Activated T-helper 9 cell treated with anti-CD3 and anti-CD28 coated beads, Interleukin-2, amount 50 U/mL, for 16 hours (primary cell): ENCODE data around the gene FGFR2.
"Not testable (repeated sequence)": the region's sequence is repeated elsewhere in the genome, so short reads cannot be mapped to it uniquely, and the experiment has no call there.

ENCODE experiments used
- DNase-seq: peaks from one replicate; pipeline ENCODE4 v3.0.0-alpha.2; 2020; ENCODE audit warnings: low read depth

Gene FGFR2

DNA sequence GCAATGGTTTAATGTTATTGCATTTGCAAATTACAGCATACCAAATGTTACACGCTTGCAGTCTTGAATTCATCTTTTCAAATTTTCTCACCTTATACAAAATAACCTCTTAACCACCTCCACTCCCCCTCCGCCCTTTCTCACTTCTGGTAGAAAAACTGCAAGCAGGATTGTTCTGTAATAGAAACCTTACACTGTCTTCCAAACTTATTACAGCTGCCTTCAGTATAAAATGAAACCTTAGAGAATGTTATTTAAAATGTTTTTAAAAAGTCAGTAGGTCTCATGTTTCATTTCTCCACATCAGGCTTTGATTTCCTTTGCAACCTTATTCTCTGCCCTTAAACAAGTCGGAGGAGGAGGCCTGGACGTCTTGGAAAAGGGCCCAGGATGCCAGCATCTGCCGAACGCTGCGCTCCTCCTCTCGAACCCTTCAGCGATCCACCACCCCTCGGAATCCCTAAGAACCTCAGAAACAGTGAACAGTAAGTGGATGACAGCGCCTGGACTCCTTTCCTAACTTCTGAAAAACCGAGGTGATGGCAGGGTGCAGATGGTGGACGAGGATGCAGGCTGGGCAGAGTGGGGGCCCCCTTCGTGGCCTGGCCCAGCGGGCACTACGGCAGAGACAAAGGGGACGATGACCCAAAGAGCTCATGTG, 74.0 kb downstream of the FGFR2 start:
- DNase-seq: no peak

DNA sequence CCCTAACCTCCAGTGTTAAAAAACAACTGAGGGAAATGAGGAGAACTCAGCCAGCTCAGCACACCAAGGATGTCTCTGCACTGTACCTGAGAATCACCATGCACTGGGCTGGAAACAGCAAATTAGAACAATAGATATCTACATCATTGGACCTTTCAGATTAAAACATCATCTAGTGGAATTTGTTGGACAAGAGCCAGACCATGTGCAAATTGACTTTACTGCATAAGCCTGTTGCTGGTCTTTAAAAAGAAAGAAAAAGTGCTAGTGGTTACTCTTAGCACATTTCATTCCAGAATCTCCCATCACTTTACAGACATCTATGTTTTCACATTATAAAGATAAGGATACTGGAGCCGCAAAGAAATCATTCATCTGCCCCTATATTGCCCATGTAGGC, 75.4 kb downstream of the FGFR2 start:
- DNase-seq: no peak

DNA sequence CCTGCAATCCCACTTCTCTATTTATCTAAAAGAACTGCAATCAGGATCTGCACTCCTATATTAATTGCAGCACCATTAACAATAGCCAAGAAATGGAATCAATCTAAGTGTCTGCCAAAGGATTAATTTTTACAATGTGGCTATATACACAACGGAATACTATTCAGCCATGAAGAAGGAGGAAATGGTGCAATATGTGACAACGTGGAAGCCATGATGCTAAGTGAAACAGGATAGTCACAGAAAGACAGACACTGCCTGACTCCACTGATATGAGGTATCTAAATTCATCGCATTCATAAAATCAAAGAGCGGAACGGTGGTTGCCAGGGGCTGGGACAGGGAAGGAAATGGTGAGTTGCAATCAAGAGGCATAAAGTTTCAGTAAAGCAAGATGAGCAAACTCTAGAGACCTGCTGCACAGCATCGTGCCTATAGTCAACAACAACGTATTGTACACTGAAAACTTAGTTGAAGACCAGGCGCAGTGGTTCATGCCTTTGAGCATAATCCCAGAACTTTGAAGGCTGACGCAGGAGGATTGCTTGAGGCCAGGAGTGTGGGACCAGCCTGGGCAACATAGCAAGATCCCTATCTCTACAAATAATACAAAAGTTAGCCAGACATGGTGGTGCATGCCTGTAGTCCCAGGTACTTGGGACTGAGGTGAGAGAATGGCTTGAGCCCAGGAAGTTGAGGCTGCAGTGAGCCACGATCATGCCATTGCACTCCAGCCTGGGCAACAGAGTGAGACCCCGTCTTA, 76.3 kb downstream of the FGFR2 start:
- no peak for DNase-seq

DNA sequence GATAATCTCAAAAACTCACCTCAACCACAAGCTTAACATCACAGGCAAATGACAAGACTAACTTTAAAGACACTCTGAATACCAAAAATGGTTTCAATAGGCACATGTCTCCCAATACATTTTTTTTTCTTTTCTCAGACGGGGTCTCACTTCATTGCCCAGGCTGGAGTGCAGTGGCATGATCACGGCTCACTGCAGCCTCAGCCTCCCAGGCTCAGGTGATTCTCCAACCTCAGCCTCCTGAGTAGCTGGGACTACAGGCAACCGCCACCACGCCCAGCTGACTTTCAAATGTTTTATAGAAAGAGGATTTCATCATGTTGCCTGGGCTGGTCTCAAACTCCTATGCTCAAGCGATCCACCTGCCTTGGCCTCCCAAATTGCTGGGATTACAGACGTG, 77.7 kb downstream of the FGFR2 start:
- DNase-seq: not testable (repeated sequence)

DNA sequence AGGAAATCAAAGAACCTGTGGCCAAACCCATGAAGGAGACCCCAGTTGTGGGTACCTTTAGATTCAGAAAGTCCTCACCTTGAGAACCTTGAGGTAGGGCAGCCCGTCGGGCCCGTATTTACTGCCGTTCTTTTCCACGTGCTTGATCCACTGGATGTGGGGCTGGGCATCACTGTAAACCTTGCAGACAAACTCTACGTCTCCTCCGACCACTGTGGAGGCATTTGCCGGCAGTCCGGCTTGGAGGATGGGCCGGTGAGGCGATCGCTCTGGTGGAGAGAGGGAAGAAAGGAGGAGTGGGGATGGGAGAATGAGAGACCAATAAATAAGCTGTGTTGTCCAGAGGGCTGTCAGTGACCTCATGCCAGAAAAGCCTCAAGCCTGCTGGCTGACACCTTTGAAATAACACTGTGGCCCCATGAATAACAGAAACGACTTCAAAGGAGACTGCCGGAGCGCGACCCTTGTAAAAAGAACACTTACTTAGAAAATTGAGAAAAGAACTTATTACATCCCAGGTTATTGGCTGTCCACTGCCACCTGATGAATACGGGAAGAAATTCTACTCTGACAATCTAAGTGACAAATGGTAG, 78.2 kb downstream of the FGFR2 start:
- DNase-seq: no peak

DNA sequence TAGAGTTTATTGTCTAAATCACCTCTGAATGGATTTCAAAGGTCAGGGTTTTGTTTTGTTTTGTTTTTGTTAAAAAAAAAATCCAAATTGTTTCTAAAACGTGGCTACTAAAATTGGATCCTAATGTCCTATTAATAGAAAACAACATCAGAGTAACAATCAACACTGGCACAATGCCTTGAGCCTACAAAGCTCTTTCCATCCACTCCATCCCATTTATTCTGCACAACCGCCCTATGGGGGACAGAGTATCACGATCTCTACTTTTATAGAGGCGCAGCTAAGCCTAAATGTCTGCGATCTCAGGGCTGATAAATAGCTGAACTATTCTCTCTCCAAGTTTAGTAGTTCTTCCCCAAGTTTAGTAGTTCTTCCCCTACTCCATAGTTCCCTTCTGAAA, 78.8 kb downstream of the FGFR2 start:
- DNase-seq: no peak

DNA sequence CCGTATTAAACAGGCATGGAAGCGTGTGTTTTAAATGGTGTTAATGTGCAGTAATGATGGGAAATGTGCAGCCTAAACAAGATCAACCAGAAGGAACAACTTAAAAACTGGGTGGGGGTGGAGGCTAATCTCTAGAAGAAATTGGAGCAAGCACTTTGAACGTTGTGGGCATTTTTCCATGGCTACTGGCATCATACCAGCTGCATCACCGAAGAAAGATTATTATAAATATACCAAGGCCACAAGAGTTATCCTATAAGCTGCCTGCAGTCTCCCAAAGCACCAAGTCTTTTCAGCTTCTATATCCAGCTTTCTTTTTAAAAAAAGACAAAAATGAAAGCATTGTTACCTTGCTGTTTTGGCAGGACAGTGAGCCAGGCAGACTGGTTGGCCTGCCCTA, 79.9 kb downstream of the FGFR2 start:
- DNase-seq: no peak

DNA sequence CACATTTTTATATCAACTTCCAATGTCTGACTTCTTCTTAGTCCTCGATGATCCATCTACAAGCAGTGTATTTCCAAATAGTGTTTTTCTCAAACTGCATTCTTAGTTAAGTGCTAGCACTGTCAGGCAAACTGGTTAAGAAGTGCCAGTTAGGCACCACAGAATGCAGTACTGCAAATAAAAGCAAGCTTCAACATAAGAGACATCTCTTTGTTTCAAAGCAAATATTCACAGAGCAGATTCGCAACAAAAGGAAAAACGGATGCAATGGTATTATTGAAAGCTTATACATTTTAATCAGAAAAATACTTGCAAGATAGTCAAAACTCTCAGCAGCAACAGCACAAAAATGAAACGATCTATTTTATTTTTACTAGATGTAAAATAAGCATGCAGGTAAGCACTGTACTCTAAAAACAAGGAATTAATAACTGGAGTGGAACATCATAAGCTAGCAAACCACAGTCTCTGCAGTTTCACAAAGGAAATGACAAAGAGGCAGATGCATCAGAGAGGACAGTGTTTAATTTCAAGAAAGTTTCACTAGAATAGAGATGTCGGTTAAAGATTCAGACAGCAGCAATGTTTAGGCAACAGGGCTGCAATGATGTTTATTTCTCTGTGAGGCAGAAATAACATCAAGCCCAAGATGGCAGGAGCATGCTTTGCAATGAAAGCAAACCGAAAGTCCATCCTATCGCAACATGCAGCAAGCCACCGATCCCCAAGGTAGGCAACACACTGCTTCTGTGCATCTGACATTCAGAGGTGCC, 82.0 kb downstream of the FGFR2 start:
- DNase-seq: no peak

DNA sequence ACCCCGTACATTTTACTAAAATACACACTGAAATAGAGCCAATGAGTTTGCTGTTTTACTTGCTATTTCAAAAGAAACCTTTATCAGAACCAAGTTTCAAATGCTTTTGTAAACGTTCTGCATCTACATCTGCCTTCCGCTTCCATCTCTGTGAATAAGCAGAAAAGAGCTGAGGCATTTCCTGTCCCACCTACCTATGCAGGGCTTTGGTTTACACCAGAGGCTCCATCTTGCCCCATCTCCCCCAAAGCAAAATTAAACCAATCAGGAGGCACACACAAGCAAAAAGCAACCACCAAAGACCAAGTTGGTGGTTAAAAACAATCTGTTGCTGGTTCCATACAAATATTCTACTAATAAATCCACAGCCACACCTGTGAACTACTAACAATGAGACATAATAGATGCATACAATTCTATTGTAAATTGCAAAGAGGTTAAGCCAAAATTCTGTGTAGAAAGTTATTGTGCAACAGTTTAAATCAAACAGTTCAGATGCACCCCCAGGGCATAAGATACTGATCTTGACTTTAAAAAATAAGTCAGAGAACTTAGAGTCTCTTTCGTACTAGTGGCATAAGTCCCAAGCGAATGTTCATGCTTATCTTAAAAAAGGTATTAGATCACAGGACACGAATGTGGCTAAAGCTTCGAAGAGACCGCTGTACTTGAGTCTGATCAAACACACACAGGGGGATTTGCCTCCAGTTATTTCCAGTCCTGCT, 83.9 kb downstream of the FGFR2 start:
- DNase-seq: no peak

DNA sequence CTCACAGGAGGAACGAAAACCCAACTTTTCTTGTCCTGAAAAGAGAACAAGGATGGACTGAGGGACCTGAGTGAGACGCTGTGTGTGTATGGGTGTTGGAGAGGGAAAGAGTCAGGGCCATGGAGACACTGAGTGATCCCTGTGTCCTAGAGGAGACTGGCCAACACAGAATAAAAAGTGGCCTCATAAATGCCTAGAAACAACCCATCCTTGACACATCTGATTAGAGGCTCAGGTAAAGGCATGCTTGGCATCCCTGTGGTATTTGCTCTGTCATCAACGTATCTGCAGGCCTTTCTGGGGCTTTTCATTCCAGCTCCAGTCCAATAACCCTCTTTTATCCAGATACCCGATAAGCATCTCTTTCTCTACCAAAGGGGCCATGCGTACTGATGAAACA, 86.3 kb downstream of the FGFR2 start:
- DNase-seq: no peak

DNA sequence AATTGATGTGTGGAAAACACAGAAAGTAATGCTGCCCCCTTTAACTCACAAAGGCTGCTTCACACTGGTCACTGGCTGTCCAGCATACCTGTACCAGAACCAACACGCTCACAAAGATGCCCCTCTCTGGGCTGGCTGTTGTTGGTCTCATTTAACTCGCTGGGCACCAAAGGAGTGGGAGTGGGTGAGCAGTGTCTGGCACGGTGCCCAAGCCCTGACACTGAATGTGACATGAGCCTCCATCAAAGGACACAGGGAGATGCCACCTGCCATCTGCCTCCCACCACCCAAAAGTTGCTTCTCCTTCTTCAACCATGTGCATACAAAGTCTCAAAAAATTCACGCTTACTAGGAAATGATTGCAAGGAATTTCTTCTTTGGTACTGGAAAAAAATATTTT, 86.8 kb downstream of the FGFR2 start:
- no peak for DNase-seq

DNA sequence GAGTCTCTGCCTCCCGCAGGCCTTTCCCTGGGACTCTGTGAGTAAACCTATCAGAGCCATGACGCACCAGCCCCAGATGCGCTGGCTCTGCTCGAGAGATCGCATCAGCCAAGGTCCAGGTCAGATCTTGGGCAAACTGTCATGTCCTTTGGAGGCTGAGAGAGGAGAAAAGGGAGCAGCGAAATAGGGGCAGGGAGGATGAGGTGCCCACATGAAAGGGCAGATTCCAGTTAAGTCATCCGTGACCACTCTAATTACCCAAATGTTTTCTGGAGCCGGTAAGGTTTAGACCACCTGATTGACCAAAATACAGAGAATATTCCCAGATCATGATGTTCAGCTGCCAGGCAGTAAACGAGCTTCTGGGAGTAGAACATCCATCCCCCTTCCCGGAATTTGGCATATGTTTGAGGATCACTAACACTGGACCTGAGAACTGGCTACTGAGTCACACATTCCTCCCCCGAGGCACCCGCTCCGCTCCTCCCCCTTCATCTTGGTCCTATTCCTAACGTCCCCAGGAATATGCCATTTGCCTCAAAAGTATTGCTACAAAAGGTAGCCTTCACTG, 88.0 kb downstream of the FGFR2 start:
- DNase-seq: no peak

DNA sequence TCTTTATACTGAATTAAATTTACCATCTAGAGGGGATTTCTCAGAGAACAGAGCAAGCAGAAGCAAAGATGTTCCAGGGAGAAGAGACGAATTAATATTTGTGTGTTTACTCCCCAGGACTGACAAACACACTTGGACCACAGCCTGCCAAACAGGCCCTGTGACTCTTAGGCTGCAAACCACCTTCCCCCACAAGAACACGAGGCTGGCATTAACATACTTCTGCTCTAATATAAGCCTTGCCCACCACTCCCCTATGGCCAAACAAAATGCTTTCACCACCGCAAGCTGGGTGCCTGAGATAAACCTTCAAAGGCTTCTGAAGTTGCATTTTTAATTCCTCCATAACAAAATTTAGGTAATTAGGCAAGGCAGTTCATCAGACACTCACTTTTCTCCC, 88.4 kb downstream of the FGFR2 start:
- no peak for DNase-seq

DNA sequence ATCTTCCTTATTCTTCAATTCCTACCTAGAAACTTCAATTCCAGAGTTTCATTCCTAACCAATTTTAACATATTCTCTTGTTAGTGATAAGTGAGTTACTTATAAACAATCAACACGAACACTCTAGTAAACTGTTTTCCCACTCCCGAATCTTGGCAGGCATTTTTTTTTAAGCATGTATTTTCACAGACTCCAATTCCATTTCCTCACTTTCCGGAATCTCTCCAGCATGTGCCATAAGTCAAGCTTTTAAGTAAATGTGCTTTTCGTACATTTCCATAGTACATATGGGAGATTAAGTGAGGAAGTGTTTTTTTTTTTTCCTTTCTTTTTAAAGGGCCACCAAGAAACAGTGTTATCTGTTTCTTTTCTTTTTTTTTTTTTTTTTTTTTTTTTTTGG, 89.1 kb downstream of the FGFR2 start:
- no peak for DNase-seq

DNA sequence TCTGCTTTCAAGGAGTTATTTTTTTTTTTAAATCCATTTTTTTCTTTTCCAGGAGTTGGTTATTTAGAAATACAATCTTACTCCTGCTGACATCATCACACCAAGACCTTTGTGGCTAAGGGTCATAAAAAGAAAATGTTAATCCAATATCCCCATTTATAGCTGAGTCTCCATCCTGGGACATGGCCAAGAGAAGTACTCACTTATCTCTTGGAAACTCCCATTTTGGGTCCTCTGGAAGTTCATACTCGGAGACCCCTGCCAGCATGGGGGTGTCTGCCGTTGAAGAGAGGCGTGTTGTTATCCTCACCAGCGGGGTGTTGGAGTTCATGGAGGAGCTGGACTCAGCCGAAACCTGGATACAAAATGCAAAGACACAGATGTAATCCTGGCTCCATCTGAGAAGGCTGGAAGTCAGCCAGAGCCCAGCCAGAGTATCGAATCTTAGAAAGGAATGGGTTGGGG, 94.6 kb downstream of the FGFR2 start:
- DNase-seq: no peak

DNA sequence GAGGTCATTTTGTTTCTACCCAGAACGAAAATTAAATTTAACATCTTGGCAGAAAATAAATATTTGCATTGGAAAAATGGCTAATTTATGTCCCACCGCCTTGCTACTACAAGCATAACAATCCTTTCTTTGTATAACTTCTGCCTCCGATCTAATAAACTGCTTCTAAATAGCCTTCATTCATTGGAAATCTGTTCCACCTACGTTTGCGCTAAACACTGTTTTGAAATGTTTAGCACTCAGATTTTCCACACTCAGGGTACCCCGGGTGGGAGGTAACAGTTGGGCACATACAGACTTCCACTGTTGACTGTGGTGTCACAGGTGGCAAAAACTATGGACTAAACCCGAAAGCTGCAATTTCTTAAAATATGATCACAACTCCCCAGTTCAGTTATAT, 96.4 kb downstream of the FGFR2 start:
- no peak for DNase-seq

DNA sequence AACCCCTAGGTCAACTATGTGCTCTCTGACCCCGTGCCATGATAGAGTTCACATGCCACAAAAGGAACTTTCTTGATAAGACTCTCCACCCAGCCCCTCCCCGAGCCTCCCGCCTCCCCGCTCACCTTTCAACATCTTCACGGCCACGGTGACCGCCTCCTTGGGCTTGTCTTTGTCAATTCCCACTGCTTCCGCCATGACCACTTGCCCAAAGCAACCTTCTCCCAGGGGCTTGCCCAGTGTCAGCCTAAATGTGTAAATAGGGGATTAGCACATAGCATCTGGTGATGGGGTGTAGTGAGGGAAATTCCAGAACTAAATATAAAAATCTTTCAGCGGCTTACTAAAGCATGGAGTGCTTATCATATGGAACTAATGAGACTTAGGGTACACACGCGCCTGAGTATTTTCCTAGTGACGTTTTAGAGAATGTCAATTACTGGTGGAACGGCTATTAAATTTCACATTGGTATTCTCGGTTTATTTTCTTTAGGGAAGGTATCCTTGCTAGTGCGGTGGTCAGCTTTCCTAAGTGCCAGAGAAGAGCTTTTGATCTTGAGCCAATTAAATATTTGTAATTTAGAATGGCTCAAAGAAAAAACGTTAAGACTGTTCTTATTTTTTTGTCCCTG, 97.4 kb downstream of the FGFR2 start:
- DNase-seq: no peak

DNA sequence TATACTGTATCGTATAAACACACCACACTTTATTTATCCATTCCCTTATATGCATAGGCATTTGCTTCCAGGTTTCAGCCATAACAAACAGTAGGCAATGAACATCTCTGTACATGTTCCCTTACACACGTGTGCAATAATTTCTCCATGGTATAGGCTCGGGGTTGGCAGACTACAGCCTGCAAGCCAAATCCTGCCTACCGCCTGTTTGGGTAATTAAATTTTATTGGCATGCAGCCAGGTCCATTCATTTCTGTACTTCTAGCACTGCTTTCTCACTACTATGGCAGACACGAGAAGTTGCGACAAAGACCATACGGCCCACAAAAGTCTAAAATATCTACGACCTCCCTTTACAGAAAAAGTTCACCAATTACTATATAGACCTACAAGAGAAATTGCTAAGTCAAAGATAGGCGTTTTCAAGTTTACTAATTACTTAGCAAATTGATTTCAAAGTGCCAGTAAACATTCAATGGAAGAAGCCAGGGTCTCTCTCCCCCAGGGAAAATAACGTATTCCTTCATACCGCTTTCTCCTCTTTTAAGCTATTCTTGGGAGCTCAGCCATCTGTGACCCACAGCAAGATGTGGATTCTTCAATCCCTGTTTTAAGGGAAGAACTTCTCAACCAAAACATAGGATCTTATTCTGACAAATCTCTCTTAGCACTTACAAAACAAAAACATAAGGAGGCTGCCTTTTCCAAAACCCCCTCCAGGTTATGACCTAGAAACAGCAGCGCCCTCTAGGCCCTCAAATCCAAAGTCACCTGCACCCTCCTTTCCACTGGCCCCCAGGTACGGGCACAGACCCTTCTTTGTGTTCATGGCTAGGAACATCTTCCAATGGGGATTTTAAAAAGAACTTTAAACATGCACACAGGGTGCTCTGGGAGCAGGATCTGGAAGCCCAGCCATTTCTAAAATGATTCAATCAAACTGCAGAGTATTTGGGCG, 100.5 kb downstream of the FGFR2 start:
- no peak for DNase-seq

DNA sequence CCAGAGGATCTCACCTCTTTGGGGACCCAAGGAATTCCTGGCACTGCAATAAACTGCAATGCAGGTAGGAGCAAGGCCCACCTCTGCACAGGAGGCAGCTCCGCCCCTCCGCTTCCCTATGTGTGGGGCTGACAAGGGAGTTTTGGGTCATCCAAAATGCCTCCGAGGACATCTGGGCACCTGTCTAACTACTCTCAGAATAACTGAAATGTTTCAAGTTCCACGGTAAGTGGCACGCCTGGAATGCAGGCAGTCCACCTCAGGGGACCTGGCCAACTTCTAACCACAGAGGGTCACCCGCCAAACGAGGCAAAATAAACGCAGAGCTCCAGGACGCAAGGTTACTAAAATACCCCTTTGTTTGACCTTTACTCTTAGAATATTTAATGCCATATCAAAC, 102.5 kb downstream of the FGFR2 start:
- DNase-seq: no peak

DNA sequence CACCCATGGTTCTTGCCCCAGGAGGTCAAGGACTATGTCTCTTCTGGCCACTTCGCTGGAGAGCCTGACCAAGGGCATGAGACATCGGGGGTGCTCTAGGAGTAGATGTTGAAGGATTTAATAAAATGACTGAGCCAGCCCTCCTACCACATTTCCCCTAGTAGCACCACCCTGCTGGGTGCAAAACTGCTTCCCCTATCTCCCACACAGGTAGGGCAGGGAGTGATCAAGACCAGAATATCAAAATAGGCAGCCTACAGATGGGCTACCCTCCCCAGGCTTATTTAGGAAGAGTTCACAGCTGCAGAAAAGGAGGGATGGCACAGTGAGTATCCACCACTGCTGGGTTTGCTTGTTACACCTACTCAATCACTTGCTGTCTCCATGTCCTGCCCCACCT, 103.9 kb downstream of the FGFR2 start:
- no peak for DNase-seq
